NCI-H345 (cell line): ENCODE data around the gene KCNH4.

Experiments used
- DNase-seq: peaks from one replicate; lab custom pipeline; 2025; lab: John Stamatoyannopoulos, UW

KCNH4 gene

GRCh38 chr17:42117397-42118125 is 63.4 kb downstream of the KCNH4 start:
- no peak for DNase-seq

GRCh38 chr17:42116705-42117396 is 64.1 kb downstream of the KCNH4 start:
- peak; percentile 59 for DNase-seq

GRCh38 chr17:42114118-42114517 is 66.8 kb downstream of the KCNH4 start:
- no peak for DNase-seq

GRCh38 chr17:42113293-42114069 is 67.5 kb downstream of the KCNH4 start:
- DNase-seq: no peak

- no peak for DNase-seq
Measured at GRCh38 chr17:42112552-42113176, 68.3 kb downstream of the KCNH4 start, which contains the start of gene DHX58. Gene DHX58 (minus strand): TSS chr17:42112714. CDS start chr17:42111892, 822 bp downstream.

- DNase-seq: no peak
Measured at GRCh38 chr17:42111871-42112551, 68.9 kb downstream of the KCNH4 start.

GRCh38 chr17:42111265-42111636 is 69.7 kb downstream of the KCNH4 start:
- no peak for DNase-seq

- no peak for DNase-seq
Measured at GRCh38 chr17:42110301-42111264, 70.4 kb downstream of the KCNH4 start.

- DNase-seq: no peak
Measured at GRCh38 chr17:42109086-42109485, 71.9 kb downstream of the KCNH4 start.

- DNase-seq: peak; percentile 76
Measured at GRCh38 chr17:42107597-42108576, 73.1 kb downstream of the KCNH4 start.

- DNase-seq: no peak
Measured at GRCh38 chr17:42107124-42107523, 73.8 kb downstream of the KCNH4 start.
